HUES64 (cell line): ENCODE results near the gene MZT2A.
"Not testable (repeated sequence)": the region's sequence is repeated elsewhere in the genome, so short reads cannot be mapped to it uniquely, and the experiment has no call there.

Source experiments
- H3K27ac ChIP-seq: 2 replicates; pipeline ENCODE4 v1.7.0; 2013; ENCODE audit warnings: low read depth, low read length, inconsistent platforms
- H3K27me3 ChIP-seq: 2 replicates; pipeline ENCODE4 v1.6.1; 2013; ENCODE audit warnings: mild to moderate bottlenecking, low read length; ENCODE audit not compliant: insufficient read depth
- H3K36me3 ChIP-seq: 2 replicates; pipeline ENCODE4 v1.6.1; 2013; ENCODE audit warnings: mild to moderate bottlenecking, low read length; ENCODE audit not compliant: insufficient read depth
- H3K4me1 ChIP-seq: 2 replicates; pipeline ENCODE4 v1.6.1; 2013; ENCODE audit warnings: mild to moderate bottlenecking, low read length, moderate library complexity; ENCODE audit not compliant: insufficient read depth
- H3K4me3 ChIP-seq: 2 replicates; pipeline ENCODE4 v1.5.1; 2013; ENCODE audit warnings: mild to moderate bottlenecking, low read length, moderate library complexity
- H3K9ac ChIP-seq: 2 replicates; pipeline ENCODE4 v1.6.1; 2013; ENCODE audit warnings: mild to moderate bottlenecking, low read depth, low read length
- H3K9me3 ChIP-seq: 2 replicates; pipeline ENCODE4 v1.6.1; 2013; ENCODE audit warnings: low read depth, low read length; ENCODE audit not compliant: insufficient read depth
- WGBS: fragments of 150-250, 120-280 bp; methylation state at CpG from one replicate; pipeline ENCODE4 v1.1.7; 2013; ENCODE audit warnings: missing lambda C conversion rate; 5-methylcytosine and 5-hydroxymethylcytosine counted together

Gene MZT2A

DNA sequence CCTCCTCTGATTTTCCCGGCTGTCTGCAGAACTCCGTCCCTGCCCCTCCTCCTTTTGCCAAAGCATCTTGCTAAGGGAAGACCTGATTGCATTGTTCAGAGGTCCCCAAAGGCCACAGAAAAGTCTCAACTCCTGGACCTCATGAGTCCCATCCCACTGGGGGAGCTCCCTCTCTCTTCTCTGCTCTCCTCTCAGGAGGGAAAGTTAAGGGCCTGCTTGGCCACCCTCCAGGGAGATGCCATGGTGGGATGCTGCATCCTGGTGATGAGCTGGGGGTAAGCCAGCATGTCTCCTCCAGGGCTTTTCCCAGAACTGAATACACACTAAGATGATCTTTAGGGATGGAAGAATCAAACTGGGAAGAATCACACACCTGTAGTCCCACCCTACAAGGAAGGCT, 18.9 kb downstream of the MZT2A start:
- not testable (repeated sequence) for H3K36me3 ChIP-seq, H3K4me1 ChIP-seq, H3K27me3 ChIP-seq, H3K4me3 ChIP-seq, H3K27ac ChIP-seq, H3K9me3 ChIP-seq, H3K9ac ChIP-seq
- 95% methylated on average over 2 of the region's 2 CpGs for WGBS

DNA sequence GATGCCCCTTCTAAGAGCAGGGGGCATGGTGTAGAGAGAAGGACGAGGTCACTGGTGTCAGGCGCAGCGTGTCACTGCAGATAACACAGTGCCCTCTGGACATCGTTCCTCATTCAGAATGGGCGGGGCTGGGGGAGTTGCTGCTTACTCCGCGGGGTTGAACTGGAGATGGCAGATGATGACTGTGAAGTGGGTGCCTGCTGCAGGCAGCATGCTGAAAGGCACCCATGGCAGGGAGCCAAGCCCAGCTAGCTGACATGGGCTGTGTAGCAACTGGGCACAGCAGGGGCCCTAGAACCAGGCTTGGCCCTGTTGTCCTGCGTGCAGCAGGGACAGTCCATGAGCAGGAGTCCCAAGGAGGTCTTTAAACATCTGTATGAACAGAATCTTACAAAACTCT, 20.6 kb downstream of the MZT2A start:
- H3K9me3 ChIP-seq, H3K4me3 ChIP-seq, H3K36me3 ChIP-seq, H3K27ac ChIP-seq, H3K4me1 ChIP-seq, H3K27me3 ChIP-seq, H3K9ac ChIP-seq: not testable (repeated sequence)
- WGBS = 94% methylated on average over 1 of the region's 8 CpGs

DNA sequence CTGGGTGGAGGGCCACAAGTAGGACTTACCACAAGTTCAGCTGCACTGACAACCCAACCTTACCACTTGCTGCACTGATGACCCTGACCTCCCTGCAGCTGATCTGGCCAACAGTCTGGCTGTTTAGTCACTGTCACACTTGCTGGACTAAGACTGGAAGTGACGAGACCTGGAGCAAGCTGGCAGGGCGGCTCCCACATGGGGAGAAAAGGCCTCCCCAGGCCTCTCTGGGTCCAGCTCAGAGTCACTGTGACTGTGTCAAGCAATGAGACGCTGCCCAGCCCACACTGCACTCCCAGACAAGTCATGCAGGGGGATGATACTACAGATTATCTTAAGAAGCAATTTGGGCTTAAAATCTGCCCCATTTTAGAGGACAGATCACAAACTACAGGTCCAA, 21.3 kb downstream of the MZT2A start:
- not testable (repeated sequence) for H3K9me3 ChIP-seq, H3K9ac ChIP-seq, H3K36me3 ChIP-seq, H3K27ac ChIP-seq, H3K4me3 ChIP-seq, H3K27me3 ChIP-seq, H3K4me1 ChIP-seq
- 90% methylated on average over 3 of the region's 3 CpGs for WGBS

DNA sequence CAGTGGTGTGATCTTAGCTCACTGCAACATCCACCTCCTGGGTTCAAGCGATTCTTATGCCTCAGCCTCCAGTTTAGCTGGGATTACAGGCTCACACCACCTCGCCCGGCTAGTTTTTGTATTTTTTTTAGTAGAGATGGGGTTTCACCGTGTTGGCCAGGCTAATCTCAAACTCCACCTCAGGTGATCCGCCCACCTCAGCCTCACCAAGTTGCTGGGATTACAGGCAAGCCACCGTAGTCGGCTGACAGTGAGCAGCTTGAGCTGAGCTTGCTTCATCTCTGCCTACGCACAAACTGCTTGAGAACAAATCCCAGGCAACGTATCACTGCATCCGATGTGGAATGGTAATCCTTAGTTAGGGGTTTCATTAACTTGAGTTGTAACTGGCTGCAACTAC, 24.5 kb downstream of the MZT2A start:
- 75% methylated on average over 5 of the region's 10 CpGs for WGBS
- not testable (repeated sequence) for H3K4me3 ChIP-seq, H3K9ac ChIP-seq, H3K4me1 ChIP-seq, H3K9me3 ChIP-seq, H3K27ac ChIP-seq, H3K36me3 ChIP-seq, H3K27me3 ChIP-seq

DNA sequence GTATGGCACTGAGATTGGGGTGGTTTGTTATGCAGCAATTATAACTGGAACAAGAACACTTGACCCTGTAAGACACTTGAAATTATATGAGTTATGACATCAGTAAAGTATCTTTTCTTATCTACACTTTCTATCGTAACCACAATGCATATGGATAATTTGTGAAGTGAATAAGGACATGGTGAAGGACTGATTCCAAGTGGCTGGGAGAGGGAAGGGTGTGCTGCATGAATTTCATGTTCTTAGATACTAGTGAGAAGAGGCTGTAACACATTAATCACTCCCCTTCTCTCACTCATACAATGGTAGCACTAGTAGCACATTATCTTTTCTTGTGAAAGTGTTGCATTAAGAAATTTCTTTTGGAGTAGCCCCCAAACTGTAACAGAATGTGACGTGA, 37.3 kb downstream of the MZT2A start:
- not testable (repeated sequence) for H3K36me3 ChIP-seq, H3K4me1 ChIP-seq, H3K9ac ChIP-seq, H3K27me3 ChIP-seq, H3K27ac ChIP-seq, H3K9me3 ChIP-seq, H3K4me3 ChIP-seq
- WGBS = no CpG with 5 or more reads among the region's 2 CpGs

DNA sequence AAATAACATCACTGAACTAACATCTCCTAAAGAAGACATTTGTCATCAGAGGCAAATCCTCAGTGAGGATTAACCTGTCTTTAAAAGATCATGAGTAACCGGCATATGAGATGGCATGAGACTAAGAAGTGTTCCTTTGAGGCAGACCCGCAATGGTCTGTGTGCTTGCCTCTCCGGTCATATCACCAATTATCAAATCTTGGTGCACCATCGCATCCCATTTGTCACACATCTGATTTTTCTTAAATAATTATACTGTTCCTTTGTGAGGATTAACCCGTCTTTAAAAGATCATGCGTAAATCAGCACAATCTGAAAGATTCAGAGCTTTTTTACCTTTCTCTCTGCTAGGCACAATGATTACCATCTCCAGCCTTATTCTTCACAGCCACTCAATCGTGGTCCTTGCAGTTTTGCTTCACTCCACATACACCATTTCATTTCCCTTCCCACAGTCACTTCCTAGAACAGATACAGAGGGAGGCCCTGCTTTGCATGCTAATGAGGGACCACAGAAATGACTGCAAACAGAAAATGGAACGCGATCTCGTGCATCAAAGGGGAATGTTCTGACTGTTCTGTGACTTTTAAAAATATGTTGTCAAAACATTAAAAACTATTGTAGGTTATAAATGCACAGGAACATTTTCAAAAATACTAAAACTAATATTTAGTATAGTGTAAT, 40.8 kb downstream of the MZT2A start:
- not testable (repeated sequence) for H3K9me3 ChIP-seq, H3K27me3 ChIP-seq, H3K36me3 ChIP-seq, H3K9ac ChIP-seq, H3K27ac ChIP-seq, H3K4me3 ChIP-seq, H3K4me1 ChIP-seq
- 89% methylated on average over 7 of the region's 10 CpGs for whole genome bisulfite sequencing

DNA sequence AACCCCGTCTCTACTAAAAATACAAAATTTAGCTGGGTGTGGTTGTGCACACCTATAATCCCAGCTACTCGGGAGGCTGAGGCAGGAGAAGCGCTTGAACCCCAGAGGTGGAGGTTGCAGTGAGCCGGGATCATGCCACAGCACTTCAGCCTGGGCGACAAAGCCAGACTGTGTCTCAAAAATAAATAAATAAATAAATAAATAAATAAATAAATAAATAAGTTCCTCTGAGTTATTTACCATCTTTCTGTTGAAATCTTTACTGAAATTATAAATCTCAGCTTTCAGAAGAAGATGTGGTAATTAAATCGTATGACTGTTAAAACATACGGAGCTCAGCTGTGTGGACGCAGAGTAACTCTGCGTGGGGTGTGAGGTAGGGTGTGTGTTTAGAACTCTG, 44.2 kb downstream of the MZT2A start:
- not testable (repeated sequence) for H3K4me1 ChIP-seq, H3K4me3 ChIP-seq, H3K9ac ChIP-seq, H3K27ac ChIP-seq, H3K9me3 ChIP-seq, H3K36me3 ChIP-seq, H3K27me3 ChIP-seq
- WGBS = 95% methylated on average over 6 of the region's 9 CpGs

DNA sequence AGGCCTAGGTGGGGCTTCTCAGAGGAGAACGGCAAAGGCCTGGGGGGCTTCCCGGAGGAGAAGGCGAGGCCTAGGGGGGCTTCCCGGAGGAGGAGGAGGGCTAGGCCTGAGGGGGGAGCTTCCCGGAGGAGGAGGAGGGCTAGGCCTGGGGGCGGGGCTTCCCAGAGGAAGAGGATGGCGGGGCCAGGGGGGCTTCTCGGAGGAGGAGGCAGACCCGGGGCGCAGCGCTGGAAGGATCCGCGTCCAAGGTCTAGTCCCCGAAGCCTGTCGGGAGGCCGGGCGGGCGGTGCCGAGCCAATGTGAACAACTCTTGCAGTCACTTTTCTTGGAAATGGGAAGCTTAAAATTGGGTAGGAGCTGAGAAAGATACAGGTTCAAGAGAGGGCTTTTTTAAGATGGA, 46.3 kb downstream of the MZT2A start:
- Histone ChIP-seq H3K4me1 (no peaks in the 10 kb centered on the region), H3K9me3 (no peaks in the 10 kb centered on the region), H3K4me3 (no peak overlapping the region), H3K27me3 (no peaks in the 10 kb centered on the region), H3K36me3 (no peaks in the 10 kb centered on the region), H3K9ac (no peak overlapping the region), H3K27ac (no peak overlapping the region)
- WGBS = 95% methylated on average over 19 of the region's 19 CpGs

DNA sequence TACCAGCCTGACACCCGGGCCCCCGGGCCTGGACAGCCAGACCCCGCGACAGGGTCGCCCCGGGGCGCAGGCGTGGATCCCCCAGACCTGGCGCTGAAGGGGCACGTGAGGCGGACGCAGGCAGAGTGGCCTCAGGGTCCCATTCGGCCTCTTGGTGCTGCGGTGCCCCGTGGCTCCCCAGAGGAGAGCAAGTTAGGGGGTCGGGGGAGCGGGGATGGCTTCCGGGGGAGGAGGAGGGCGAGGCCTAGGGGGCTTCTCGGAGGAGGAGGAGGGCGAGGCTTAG, 46.7 kb downstream of the MZT2A start:
- H3K36me3 ChIP-seq, H3K4me1 ChIP-seq, H3K9ac ChIP-seq, H3K9me3 ChIP-seq, H3K27ac ChIP-seq, H3K27me3 ChIP-seq, H3K4me3 ChIP-seq: not testable (repeated sequence)
- WGBS = 97% methylated on average over 21 of the region's 21 CpGs

DNA sequence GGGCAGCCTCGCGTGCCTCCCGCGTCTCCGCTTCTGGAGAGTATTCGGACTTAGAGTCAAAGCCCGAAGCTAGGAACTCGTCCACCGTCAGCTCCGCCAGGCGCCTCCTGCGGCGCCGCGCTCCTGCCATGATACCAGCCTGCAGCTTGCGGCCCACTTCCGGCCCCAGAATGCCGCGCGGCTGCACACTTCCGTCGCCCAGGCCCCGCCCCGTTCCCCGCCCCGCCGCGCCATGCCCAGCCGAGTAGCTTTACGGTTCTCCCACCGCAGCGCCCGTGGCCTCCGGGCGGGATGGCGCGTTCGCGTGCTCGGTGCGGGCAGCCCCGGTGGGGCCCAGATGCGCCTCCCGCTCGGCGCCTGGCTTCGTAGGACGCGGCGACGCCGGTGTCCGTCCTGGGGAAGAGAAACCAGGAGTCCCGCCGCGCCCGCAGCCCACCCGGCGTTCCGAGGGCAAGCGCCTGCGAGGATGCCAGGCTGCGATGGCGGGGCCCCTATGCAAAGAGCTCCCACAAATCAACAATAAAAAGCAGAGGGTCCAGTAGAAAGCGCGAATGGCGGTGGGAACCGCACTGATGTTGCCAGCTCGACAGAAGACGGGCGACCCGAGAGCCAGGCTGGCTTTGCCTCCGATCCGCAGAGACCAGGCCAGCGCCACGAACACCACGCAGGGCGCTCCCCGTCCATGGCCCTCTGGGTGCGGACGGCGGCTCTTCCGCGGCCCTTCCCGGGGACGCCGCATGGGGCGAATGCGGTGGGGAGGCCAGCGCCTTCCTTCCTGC, 47.3 kb downstream of the MZT2A start:
- not testable (repeated sequence) for H3K4me3 ChIP-seq, H3K27ac ChIP-seq, H3K9me3 ChIP-seq, H3K36me3 ChIP-seq, H3K27me3 ChIP-seq, H3K4me1 ChIP-seq, H3K9ac ChIP-seq
- WGBS = 96% methylated on average over 90 of the region's 90 CpGs

DNA sequence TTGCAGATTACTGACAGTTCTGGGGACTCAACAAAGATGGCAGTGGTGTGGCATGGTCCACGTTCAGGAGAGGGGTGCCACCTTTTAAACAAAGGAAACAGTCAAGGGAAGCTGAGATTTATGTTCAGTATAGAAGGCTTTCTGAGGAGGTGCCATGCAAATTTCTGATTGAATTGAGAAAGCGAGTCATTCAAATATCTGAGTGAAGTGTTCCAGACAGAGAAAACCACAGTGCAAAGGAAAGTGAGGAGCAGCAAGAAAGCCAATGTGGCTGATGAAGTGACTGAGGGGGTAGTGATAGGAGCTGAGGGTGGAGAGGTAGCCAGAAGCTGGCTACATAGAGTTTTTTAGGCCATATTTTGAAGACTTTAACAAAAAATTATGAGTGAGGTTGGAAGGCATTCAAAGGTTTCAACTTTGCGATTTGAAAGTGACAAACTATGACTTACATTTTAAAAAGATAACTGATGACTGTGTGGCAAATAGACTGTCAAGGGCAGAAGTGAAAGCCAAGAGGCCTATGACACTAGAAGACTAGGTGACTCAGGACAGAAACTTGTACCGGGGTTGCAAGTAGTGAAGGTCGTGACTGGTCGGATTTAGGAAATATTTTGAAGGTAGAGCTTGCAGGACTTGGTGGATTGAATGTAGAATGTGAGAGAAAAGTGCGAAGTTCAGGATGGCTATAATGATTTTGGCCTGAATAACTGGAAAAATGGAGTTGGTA, 51.3 kb downstream of the MZT2A start:
- not testable (repeated sequence) for H3K9me3 ChIP-seq, H3K4me3 ChIP-seq, H3K9ac ChIP-seq, H3K36me3 ChIP-seq, H3K4me1 ChIP-seq, H3K27me3 ChIP-seq, H3K27ac ChIP-seq
- WGBS = 94% methylated on average over 7 of the region's 7 CpGs
